SKM-1 treated with dmso at 0.1 percent for 144 hours (cell line): ENCODE data around the gene AVPI1.
A peak's percentile ranks its signal among the peaks of the same experiment; 100 is the strongest.

Source experiments
- DNase-seq: peaks from one replicate; lab custom pipeline; 2025; ENCODE audit not compliant: unreplicated experiment; lab: John Stamatoyannopoulos, UW

Gene AVPI1

GRCh38 chr10:97686962-97687784, at the start of gene AVPI1:
TSS of gene AVPI1 (minus strand) at chr10:97687241. CDS start at chr10:97679905, 7,336 bp downstream.
- DNase-seq = peak; percentile 94

GRCh38 chr10:97736403-97736901, 49.4 kb upstream of the AVPI1 start:
- DNase-seq = peak; percentile 46

- no peak for DNase-seq
These were observed 47.0 kb upstream of the AVPI1 start for GRCh38 chr10:97734021-97734420.

- no peak for DNase-seq
These were observed 46.2 kb upstream of the AVPI1 start for GRCh38 chr10:97733256-97733655.

GRCh38 chr10:97732052-97732359, 45.0 kb upstream of the AVPI1 start:
- DNase-seq = no peak

- peak; percentile 78 for DNase-seq
These were observed 44.5 kb upstream of the AVPI1 start for GRCh38 chr10:97731346-97732051.

GRCh38 chr10:97729014-97729413, 42.0 kb upstream of the AVPI1 start:
- DNase-seq = peak; percentile 68

GRCh38 chr10:97726636-97727178, 39.7 kb upstream of the AVPI1 start:
- DNase-seq = no peak

GRCh38 chr10:97724341-97724941, 37.4 kb upstream of the AVPI1 start:
- DNase-seq = peak; percentile 68

GRCh38 chr10:97723001-97723400, 36.0 kb upstream of the AVPI1 start:
- DNase-seq = no peak

- DNase-seq = no peak
These were observed 35.1 kb upstream of the AVPI1 start for GRCh38 chr10:97721871-97722780.

GRCh38 chr10:97719602-97720001, 32.6 kb upstream of the AVPI1 start:
- no peak for DNase-seq

GRCh38 chr10:97718659-97719142, 31.7 kb upstream of the AVPI1 start:
- peak; percentile 9 for DNase-seq

GRCh38 chr10:97718178-97718577, 31.1 kb upstream of the AVPI1 start:
- peak; percentile 64 for DNase-seq

- DNase-seq = no peak
These were observed 30.6 kb upstream of the AVPI1 start for GRCh38 chr10:97717627-97718026.

GRCh38 chr10:97715259-97715874, 28.3 kb upstream of the AVPI1 start:
- DNase-seq = no peak

GRCh38 chr10:97714401-97715258, 27.6 kb upstream of the AVPI1 start:
- peak; percentile 26 for DNase-seq

- DNase-seq = peak; percentile 59
These were observed 26.9 kb upstream of the AVPI1 start for GRCh38 chr10:97713826-97714400.
